PFSK-1 (cell line): Measurements from ENCODE around the gene SLC9A3.

Experiments used
- FOXP2 ChIP-seq: optimal IDR thresholded peaks from 2 replicates; pipeline ENCODE3; 2011; ENCODE audit warnings: borderline replicate concordance, control low read depth, inconsistent platforms; ENCODE audit not compliant: insufficient read depth; ENCODE audit errors: extremely low read length, extremely low read depth
- POLR2AphosphoS5 ChIP-seq: IDR thresholded peaks from 2 replicates; pipeline ENCODE4 v1.6.1; 2012; ENCODE audit warnings: low read depth, mild to moderate bottlenecking, control low read depth, low read length, moderate library complexity
- SIN3A ChIP-seq: IDR thresholded peaks from 2 replicates; pipeline ENCODE4 v1.6.1; 2012; ENCODE audit warnings: mild to moderate bottlenecking, low read length, moderate library complexity, borderline replicate concordance; ENCODE audit not compliant: insufficient read depth
- TAF1 ChIP-seq: IDR thresholded peaks from 2 replicates; pipeline ENCODE4 v1.6.1; 2012; ENCODE audit warnings: low read length, control low read depth, borderline replicate concordance; ENCODE audit not compliant: insufficient read depth
- TF ChIP-seq, protein P1 (sequence below), 2 experiments: IDR thresholded peaks; 2 replicates each; pipeline versions ENCODE4 v1.6.1 to v1.8.0; 2011 to 2012; ENCODE audit warnings: low read depth in 2 of 2, low read length in 2 of 2, control low read depth in 1 of 2, inconsistent platforms in 1 of 2, mild to moderate bottlenecking in 1 of 2, moderate library complexity in 1 of 2; ENCODE audit not compliant: insufficient read depth in 1 of 2

Gene SLC9A3

DNA sequence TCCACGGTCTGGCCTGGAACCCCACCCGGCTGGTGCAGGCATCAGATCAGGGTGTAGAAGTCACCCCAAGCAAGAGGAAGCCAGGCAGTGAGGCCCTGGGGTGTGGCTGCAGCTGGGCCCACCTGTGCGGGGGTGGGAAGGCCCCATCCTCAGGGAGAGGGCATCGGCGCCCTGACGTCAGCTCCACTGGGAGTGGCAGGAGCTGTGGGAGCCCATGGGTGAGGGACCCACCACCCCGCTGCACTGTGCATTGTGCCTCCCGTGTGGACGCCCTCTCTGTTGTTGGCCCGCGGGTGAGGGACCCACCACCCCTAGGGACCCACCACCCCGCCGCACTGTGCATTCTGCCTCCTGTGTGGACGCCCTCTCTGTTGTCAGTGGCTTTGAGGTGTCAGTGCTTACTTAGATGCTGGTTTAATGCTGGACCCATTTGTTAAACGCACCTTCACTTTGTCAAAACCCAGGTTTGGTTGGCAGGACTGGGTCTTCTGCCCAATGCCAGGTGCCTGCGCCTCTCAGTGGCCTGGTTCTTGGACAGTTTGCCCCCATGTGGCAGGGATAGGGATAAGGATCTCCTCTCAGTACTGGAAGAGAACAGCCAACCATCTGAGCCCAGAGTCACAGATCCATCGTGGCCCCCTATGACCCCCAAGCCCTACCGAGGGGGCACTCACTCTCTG, 88.1 kb downstream of the SLC9A3 start:
- no peak for TF ChIP-seq TAF1
- no peak for TF ChIP-seq SIN3A
- TF ChIP-seq, protein P1, sequence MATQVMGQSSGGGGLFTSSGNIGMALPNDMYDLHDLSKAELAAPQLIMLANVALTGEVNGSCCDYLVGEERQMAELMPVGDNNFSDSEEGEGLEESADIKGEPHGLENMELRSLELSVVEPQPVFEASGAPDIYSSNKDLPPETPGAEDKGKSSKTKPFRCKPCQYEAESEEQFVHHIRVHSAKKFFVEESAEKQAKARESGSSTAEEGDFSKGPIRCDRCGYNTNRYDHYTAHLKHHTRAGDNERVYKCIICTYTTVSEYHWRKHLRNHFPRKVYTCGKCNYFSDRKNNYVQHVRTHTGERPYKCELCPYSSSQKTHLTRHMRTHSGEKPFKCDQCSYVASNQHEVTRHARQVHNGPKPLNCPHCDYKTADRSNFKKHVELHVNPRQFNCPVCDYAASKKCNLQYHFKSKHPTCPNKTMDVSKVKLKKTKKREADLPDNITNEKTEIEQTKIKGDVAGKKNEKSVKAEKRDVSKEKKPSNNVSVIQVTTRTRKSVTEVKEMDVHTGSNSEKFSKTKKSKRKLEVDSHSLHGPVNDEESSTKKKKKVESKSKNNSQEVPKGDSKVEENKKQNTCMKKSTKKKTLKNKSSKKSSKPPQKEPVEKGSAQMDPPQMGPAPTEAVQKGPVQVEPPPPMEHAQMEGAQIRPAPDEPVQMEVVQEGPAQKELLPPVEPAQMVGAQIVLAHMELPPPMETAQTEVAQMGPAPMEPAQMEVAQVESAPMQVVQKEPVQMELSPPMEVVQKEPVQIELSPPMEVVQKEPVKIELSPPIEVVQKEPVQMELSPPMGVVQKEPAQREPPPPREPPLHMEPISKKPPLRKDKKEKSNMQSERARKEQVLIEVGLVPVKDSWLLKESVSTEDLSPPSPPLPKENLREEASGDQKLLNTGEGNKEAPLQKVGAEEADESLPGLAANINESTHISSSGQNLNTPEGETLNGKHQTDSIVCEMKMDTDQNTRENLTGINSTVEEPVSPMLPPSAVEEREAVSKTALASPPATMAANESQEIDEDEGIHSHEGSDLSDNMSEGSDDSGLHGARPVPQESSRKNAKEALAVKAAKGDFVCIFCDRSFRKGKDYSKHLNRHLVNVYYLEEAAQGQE (IDR thresholded peaks at IDR 0.05; ENCODE audit: insufficient read depth in 1 of 2, low read depth in 2 of 2, low read length in 2 of 2): no peak
- TF ChIP-seq POLR2AphosphoS5: no peak
- TF ChIP-seq FOXP2: no peak

DNA sequence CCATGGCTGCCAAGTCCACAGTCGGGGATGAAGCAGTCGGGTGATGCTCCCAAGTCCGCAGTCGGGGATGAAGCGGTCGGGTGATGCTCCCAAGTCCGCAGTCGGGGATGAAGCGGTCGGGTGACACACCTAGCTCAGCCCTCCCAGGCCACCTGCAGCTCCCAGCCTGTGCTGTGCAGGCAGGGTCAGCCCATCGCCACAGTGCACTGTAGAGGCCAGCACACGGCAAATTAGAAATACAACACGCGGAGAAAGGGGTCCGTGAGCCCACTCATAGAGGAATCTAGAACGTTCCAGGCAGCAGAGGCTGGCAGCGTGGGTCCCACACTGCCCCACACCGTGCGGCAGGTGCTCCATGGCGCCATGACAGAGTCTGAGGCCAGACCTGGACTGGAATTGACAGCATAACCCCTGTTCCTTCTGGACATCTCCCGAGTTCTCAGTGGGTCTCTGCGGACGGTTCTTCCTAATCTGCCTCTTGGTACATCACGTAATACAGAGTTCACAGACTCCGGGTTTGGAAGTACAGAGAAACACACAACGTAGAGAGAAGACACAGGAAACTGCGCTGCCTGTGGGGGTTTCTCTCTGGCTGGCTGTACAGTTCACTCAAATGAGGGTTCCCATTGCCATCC, 89.0 kb downstream of the SLC9A3 start:
- TF ChIP-seq POLR2AphosphoS5: no peak
- no peak for TF ChIP-seq FOXP2
- TF ChIP-seq, protein P1 (IDR thresholded peaks at IDR 0.05; ENCODE audit: insufficient read depth in 1 of 2, low read depth in 2 of 2, low read length in 2 of 2): no peak
- no peak for TF ChIP-seq SIN3A
- no peak for TF ChIP-seq TAF1

DNA sequence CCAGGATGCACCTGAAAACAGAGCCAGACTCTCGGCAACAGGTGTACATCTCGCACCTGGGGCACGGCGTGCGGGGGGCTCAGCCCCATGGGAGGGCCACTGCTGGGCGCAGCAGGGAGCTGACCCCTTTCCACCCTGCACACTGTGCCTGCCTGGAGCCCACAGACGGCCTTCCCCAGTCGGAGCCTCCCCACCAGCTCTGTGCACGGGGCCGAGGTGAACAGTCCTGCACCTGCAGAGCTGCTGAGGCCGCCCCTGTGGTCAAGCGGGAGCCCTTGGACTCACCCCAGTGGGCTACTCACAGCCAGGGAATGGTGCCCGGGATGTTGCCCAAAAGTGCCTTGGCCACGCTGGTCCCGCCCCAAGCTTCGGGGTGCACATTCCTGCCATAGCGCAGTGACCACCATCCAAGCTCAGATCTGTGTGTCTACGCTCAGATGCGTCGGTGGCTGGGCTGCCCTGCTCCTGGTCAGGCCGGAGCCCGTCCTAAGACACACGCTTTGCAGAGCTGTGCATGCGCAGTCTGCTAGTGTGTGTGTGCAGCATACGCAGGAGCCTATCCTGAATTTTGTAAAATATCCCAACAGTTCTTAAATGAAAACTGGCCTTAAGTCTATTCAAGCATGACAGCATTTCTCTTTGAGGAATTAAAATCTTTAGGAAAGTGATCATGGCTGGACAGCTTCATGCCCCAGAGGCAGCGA, 89.7 kb downstream of the SLC9A3 start:
- TF ChIP-seq, protein P1 (IDR thresholded peaks at IDR 0.05; ENCODE audit: insufficient read depth in 1 of 2, low read depth in 2 of 2, low read length in 2 of 2): no peak
- TF ChIP-seq TAF1 (no peak), SIN3A (no peak), FOXP2 (no peak), POLR2AphosphoS5 (no peak)

DNA sequence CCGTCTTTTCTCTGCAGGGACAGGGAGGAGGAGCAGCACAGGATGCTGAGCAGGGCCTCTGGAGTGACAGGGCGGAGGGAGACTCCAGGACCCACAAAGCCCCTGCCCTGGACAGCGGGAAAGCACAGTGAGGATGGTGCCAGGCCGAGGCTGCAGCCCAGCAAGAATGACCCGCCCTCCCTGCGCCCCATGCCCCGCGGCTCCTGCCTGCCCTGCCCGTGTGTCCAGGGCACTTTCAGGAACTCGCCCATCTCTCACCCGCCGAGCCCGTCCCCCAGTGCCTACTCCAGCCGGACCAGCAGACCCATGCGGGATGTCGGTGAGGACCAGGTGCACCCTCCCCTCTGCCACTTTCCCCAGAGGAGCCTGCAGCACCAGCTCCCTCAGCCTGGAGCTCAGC, 90.4 kb downstream of the SLC9A3 start:
- no peak for TF ChIP-seq SIN3A
- TF ChIP-seq POLR2AphosphoS5: no peak
- TF ChIP-seq, protein P1 (IDR thresholded peaks at IDR 0.05; ENCODE audit: insufficient read depth in 1 of 2, low read depth in 2 of 2, low read length in 2 of 2): no peak
- no peak for TF ChIP-seq TAF1
- TF ChIP-seq FOXP2: no peak
